ENCODE results near the gene KCNK7. TPM values are rescaled to one million over a fixed set of nuclear protein-coding genes. Genes with fewer than 3 reads are reported as not detected.

The KCNK7 gene
- total RNA-seq, 3 donors from 2014 or later (not counting 1 experiment from before 2014, with no cell fraction given): 6.3 to 11.2 (median 7.1) TPM

GRCh38 chr11:65634440-65634839 lies 38.8 kb upstream of the KCNK7 start:
- peak overlapping the region; percentile 91 to 92 for H3K27ac Mint-ChIP-seq

GRCh38 chr11:65634109-65634436 lies 38.5 kb upstream of the KCNK7 start:
- Histone ChIP-seq H3K36me3 (ENCODE audit: control insufficient read depth, insufficient read depth, low read length) (peaks cover 51% of the 10 kb centered on the region), H3K9me3 (ENCODE audit: control insufficient read depth, insufficient read depth, low read length) (no peaks in the 10 kb centered on the region), H3K27ac (ENCODE audit: low read length) (peak overlapping the region; percentile 68), H3K4me1 (ENCODE audit: control insufficient read depth, insufficient read depth, low read length) (peaks cover 48% of the 10 kb centered on the region), H3K27me3 (ENCODE audit: control insufficient read depth, insufficient read depth, low read length) (no peaks in the 10 kb centered on the region), H3K4me3 (ENCODE audit: low read length) (no peak overlapping the region)
- peaks cover 32 to 36% of the 10 kb centered on the region in 2 donors for H3K4me1 Mint-ChIP-seq
- no peaks in the 10 kb centered on the region for H3K27me3 Mint-ChIP-seq (ENCODE audit: low read depth in 2 of 2)
- H3K36me3 Mint-ChIP-seq: no peaks in the 10 kb centered on the region
- 77% methylated on average over 14 of the region's 14 CpGs for WGBS (ENCODE audit: insufficient coverage)
- H3K27ac Mint-ChIP-seq: peak overlapping the region; percentile 91 to 92
- DNase-seq (no peak), ATAC-seq (peak; percentile 11 to 31 (median 14))
- intact Hi-C loops (cut with micrococcal nuclease): no loop called here
- H3K9me3 Mint-ChIP-seq: no peaks in the 10 kb centered on the region
- TF ChIP-seq CTCF (IDR thresholded peaks at IDR 0.05): no peak
- peak overlapping the region; percentile 71 for H3K4me3 Mint-ChIP-seq

More at GRCh38 chr11:65634440-65634839, 38.8 kb upstream of the KCNK7 start:
- peaks cover 47% of the 10 kb centered on the region for H3K36me3 ChIP-seq (ENCODE audit: control insufficient read depth, insufficient read depth, low read length)
- Mint-ChIP-seq H3K4me3 (peak overlapping the region; percentile 71), H3K36me3 (no peaks in the 10 kb centered on the region), H3K9me3 (no peaks in the 10 kb centered on the region), H3K4me1 (peaks cover 36 to 40% of the 10 kb centered on the region in 2 donors), H3K27me3 (ENCODE audit: low read depth in 2 of 2) (no peaks in the 10 kb centered on the region)
- no peak overlapping the region for H3K4me3 ChIP-seq (ENCODE audit: low read length)
- intact Hi-C loops (cut with micrococcal nuclease): no loop called here
- no peak for TF ChIP-seq CTCF (IDR thresholded peaks at IDR 0.05)
- WGBS (ENCODE audit: insufficient coverage): 57% methylated on average over 11 of the region's 11 CpGs
- ATAC-seq (no peak), DNase-seq (no peak)
- peaks cover 52% of the 10 kb centered on the region for H3K4me1 ChIP-seq (ENCODE audit: control insufficient read depth, insufficient read depth, low read length)
- no peaks in the 10 kb centered on the region for H3K27me3 ChIP-seq (ENCODE audit: control insufficient read depth, insufficient read depth, low read length)
- peak overlapping the region; percentile 68 for H3K27ac ChIP-seq (ENCODE audit: low read length)
- no peaks in the 10 kb centered on the region for H3K9me3 ChIP-seq (ENCODE audit: control insufficient read depth, insufficient read depth, low read length)

- peaks cover 43% of the 10 kb centered on the region for H3K4me1 ChIP-seq (ENCODE audit: control insufficient read depth, insufficient read depth, low read length)
- Mint-ChIP-seq H3K4me1 (peaks cover 27 to 31% of the 10 kb centered on the region in 2 donors), H3K36me3 (no peaks in the 10 kb centered on the region), H3K9me3 (no peaks in the 10 kb centered on the region), H3K4me3 (peak overlapping the region; percentile 71), H3K27ac (peak overlapping the region; percentile 91 to 92), H3K27me3 (ENCODE audit: low read depth in 2 of 2) (no peaks in the 10 kb centered on the region)
- ATAC-seq (peak; percentile 41 to 51 (median 47)), DNase-seq (peak in 1 of 2 donors; percentile 51)
- no peak overlapping the region for H3K4me3 ChIP-seq (ENCODE audit: low read length)
- no peaks in the 10 kb centered on the region for H3K9me3 ChIP-seq (ENCODE audit: control insufficient read depth, insufficient read depth, low read length)
- peak overlapping the region; percentile 68 for H3K27ac ChIP-seq (ENCODE audit: low read length)
- intact Hi-C loops (cut with micrococcal nuclease): no loop called here
- no peaks in the 10 kb centered on the region for H3K27me3 ChIP-seq (ENCODE audit: control insufficient read depth, insufficient read depth, low read length)
- no peak for TF ChIP-seq CTCF (IDR thresholded peaks at IDR 0.05)
- 63% methylated on average over 20 of the region's 20 CpGs for WGBS (ENCODE audit: insufficient coverage)
- peaks cover 56% of the 10 kb centered on the region for H3K36me3 ChIP-seq (ENCODE audit: control insufficient read depth, insufficient read depth, low read length)
These were observed 37.9 kb upstream of the KCNK7 start for GRCh38 chr11:65633390-65634108.

GRCh38 chr11:65630215-65630614 lies 34.6 kb upstream of the KCNK7 start:
- Histone ChIP-seq H3K9me3 (ENCODE audit: control insufficient read depth, insufficient read depth, low read length) (no peaks in the 10 kb centered on the region), H3K4me1 (ENCODE audit: control insufficient read depth, insufficient read depth, low read length) (peaks cover 35% of the 10 kb centered on the region), H3K27me3 (ENCODE audit: control insufficient read depth, insufficient read depth, low read length) (no peaks in the 10 kb centered on the region), H3K4me3 (ENCODE audit: low read length) (no peak overlapping the region), H3K27ac (ENCODE audit: low read length) (no peak overlapping the region), H3K36me3 (ENCODE audit: control insufficient read depth, insufficient read depth, low read length) (peaks cover 63% of the 10 kb centered on the region)
- no peaks in the 10 kb centered on the region for H3K9me3 Mint-ChIP-seq
- intact Hi-C loops (cut with micrococcal nuclease): no loop called here
- no peaks in the 10 kb centered on the region for H3K36me3 Mint-ChIP-seq
- peaks cover 19 to 21% of the 10 kb centered on the region in 2 donors for H3K4me1 Mint-ChIP-seq
- H3K27me3 Mint-ChIP-seq (ENCODE audit: low read depth in 2 of 2): no peaks in the 10 kb centered on the region
- H3K4me3 Mint-ChIP-seq: no peak overlapping the region
- no peak overlapping the region for H3K27ac Mint-ChIP-seq
- 96% methylated on average over 11 of the region's 11 CpGs for WGBS (ENCODE audit: insufficient coverage)
- no peak for ATAC-seq
- no peak for TF ChIP-seq CTCF (IDR thresholded peaks at IDR 0.05)
- DNase-seq: no peak
